Measurements from ENCODE around the gene CLDN2.

CLDN2 gene

GRCh38 chrX:106899276-106899675, 20.9 kb upstream of the CLDN2 start (continued):
- no peak for TF ChIP-seq ZNF664 (tag by site-specific recombination; IDR thresholded peaks at IDR 0.05)

DNA sequence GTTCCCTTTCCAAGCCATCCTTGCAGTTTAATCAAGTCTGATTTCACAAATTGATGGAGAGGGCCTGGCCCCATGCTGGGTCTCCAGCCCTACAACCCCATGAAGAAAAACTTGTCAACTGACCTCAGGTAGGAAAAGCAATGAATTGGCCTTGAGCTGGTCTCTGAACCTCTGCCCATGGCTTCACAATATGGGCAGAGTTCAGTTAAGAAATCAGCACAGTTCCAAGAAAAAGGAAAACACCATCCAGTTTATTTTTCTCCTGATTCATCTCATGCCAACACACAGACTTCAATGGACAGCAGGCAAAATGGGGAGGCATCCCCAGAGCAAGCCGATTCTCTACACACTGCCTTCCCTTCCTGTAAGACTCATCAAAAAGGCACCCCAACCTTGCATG, 20.4 kb upstream of the CLDN2 start:
- no peaks in the 10 kb centered on the region for H3K36me3 ChIP-seq (ENCODE audit: control insufficient read depth in 2 of 2, insufficient read depth in 1 of 2, low read length in 2 of 2)
- ChIA-PET POLR2A (no interaction called here), CTCF (interaction anchor here (0.6 to 3.1 kb wide), 8 partner anchors 10 to 532 kb away, joined by 3 to 25 read pairs (median 5); no protein-coding TSS in a partner anchor)
- no peak overlapping the region for H3K4me3 ChIP-seq (ENCODE audit: low read depth, low read length)
- no peaks in the 10 kb centered on the region; the same call in 1 of the 2 replicates for H3K4me1 ChIP-seq (ENCODE audit: control insufficient read depth, insufficient read depth, low read length)
- no peak for TF ChIP-seq YY2 (tag by site-specific recombination; IDR thresholded peaks at IDR 0.05)
- TF ChIP-seq ZNF513 (tag by site-specific recombination; IDR thresholded peaks at IDR 0.05): no peak
- no peak for TF ChIP-seq ZNF571 (tag by site-specific recombination; IDR thresholded peaks at IDR 0.05)
- TF ChIP-seq ZNF311 (tag by site-specific recombination; IDR thresholded peaks at IDR 0.05; ENCODE audit: borderline replicate concordance): no peak
- TF ChIP-seq TCF7L2 (IDR thresholded peaks at IDR 0.05; ENCODE audit: borderline replicate concordance, low read depth, low read length): no peak
- no peak for TF ChIP-seq ZNF501 (tag by site-specific recombination; IDR thresholded peaks at IDR 0.05)
- no peak for TF ChIP-seq ZNF211 (tag by site-specific recombination; IDR thresholded peaks at IDR 0.05; ENCODE audit: low read depth)
- TF ChIP-seq ATF2 (tag by site-specific recombination; IDR thresholded peaks at IDR 0.05; ENCODE audit: low read depth): no peak
- TF ChIP-seq ZNF645 (tag by site-specific recombination; IDR thresholded peaks at IDR 0.05): no peak
- no peak for TF ChIP-seq ZNF169 (tag by site-specific recombination; IDR thresholded peaks at IDR 0.05)
- no peak for TF ChIP-seq ZNF302 (tag by site-specific recombination; IDR thresholded peaks at IDR 0.05; ENCODE audit: low read depth)
- TF ChIP-seq ZSCAN5A (tag by site-specific recombination; IDR thresholded peaks at IDR 0.05): no peak
- no peak for TF ChIP-seq ZNF398 (tag by site-specific recombination; IDR thresholded peaks at IDR 0.05)
- H3K9me3 ChIP-seq (ENCODE audit: control insufficient read depth, insufficient read depth, low read depth, low read length): no peaks in the 10 kb centered on the region
- H3K27ac ChIP-seq (ENCODE audit: extremely low read depth, low read depth, low read length): no peak overlapping the region

DNA sequence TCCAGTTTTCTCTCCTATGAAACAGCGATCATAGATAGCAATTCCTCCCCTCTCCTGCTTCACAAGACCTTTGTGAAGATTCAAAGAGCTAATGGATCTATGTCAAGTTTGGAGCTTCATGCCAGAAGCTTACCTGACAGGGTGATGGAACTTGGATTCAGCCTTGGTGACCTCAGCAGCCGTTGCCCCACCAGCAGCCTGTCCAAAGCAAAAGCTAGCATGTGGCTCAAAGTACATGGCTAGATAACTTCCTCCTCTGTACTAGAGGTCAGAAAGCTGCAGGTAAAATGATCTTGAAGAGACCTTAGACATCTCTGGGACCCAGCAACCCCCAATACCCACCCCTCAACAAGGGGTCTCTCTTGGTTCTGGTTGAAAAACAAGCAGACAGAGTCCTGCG, 18.9 kb upstream of the CLDN2 start:
- CTCF ChIA-PET: interaction anchor here (0.6 to 2.7 kb wide), 4 partner anchors 27 to 755 kb away, joined by 3 to 12 read pairs (median 5); no protein-coding TSS in a partner anchor
- TF ChIP-seq, protein P1, sequence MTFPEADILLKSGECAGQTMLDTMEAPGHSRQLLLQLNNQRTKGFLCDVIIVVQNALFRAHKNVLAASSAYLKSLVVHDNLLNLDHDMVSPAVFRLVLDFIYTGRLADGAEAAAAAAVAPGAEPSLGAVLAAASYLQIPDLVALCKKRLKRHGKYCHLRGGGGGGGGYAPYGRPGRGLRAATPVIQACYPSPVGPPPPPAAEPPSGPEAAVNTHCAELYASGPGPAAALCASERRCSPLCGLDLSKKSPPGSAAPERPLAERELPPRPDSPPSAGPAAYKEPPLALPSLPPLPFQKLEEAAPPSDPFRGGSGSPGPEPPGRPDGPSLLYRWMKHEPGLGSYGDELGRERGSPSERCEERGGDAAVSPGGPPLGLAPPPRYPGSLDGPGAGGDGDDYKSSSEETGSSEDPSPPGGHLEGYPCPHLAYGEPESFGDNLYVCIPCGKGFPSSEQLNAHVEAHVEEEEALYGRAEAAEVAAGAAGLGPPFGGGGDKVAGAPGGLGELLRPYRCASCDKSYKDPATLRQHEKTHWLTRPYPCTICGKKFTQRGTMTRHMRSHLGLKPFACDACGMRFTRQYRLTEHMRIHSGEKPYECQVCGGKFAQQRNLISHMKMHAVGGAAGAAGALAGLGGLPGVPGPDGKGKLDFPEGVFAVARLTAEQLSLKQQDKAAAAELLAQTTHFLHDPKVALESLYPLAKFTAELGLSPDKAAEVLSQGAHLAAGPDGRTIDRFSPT (tag by site-specific recombination; IDR thresholded peaks at IDR 0.05): no peak
- TF ChIP-seq ZBTB48 (tag by site-specific recombination; IDR thresholded peaks at IDR 0.05) (no peak), BCL6B (tag by site-specific recombination; IDR thresholded peaks at IDR 0.05) (no peak), TCF7L2 (IDR thresholded peaks at IDR 0.05; ENCODE audit: borderline replicate concordance, low read depth, low read length) (no peak), REST (tag by site-specific recombination; IDR thresholded peaks at IDR 0.05) (no peak), ZNF571 (tag by site-specific recombination; IDR thresholded peaks at IDR 0.05) (no peak)

More for the DNA sequence above, 18.9 kb upstream of the CLDN2 start:
- Histone ChIP-seq H3K4me1 (ENCODE audit: control insufficient read depth, insufficient read depth, low read length) (no peaks in the 10 kb centered on the region), H3K4me3 (ENCODE audit: low read depth, low read length) (no peak overlapping the region), H3K9me3 (ENCODE audit: control insufficient read depth, insufficient read depth, low read depth, low read length) (no peaks in the 10 kb centered on the region), H3K36me3 (ENCODE audit: control insufficient read depth in 2 of 2, insufficient read depth in 1 of 2, low read length in 2 of 2) (no peaks in the 10 kb centered on the region), H3K27ac (ENCODE audit: extremely low read depth, low read depth, low read length) (no peak overlapping the region)
- POLR2A ChIA-PET: no interaction called here
